Psoas muscle (tissue), 8 donors: Measurements from ENCODE around the gene CLMP. TPM values are rescaled to one million over a fixed set of nuclear protein-coding genes. Genes with fewer than 3 reads are reported as not detected.

Experiments
- ATAC-seq, 4 donors: fragments of 200-7000 bp; cut with Tn5 transposase; one replicate each; pipeline ENCODE4 v1.9.1; 2020; ENCODE audit warnings: moderate library complexity in 3 of 4, mild to moderate bottlenecking in 2 of 4
- DNase-seq, 2 donors: peaks; one replicate each; pipeline ENCODE4 v3.0.0-alpha.2; 2020
- H3K27ac ChIP-seq: fragments of 200-600 bp; one replicate; pipeline ENCODE4 v1.8.0; 2022
- H3K27me3 ChIP-seq, 3 donors: fragments of 200-600 bp in 1 of 3; one replicate each; pipeline versions ENCODE4 v1.6.1 to v1.8.0; 2013 to 2022; ENCODE audit warnings: low read length in 2 of 3, mild to moderate bottlenecking in 2 of 3, moderate library complexity in 1 of 3; ENCODE audit not compliant: insufficient read depth in 3 of 3
- H3K36me3 ChIP-seq, 2 donors: fragments of 200-600 bp in 1 of 2; one replicate each; pipeline versions ENCODE4 v1.6.1 to v1.8.0; 2013 to 2022; ENCODE audit warnings: low read depth in 1 of 2, mild to moderate bottlenecking in 1 of 2, moderate library complexity in 1 of 2; ENCODE audit not compliant: insufficient read depth in 1 of 2
- H3K4me1 ChIP-seq: fragments of 200-600 bp; one replicate; pipeline ENCODE4 v1.8.0; 2022
- H3K4me3 ChIP-seq: fragments of 200-600 bp; one replicate; pipeline ENCODE4 v1.8.0; 2022; ENCODE audit warnings: mild to moderate bottlenecking
- H3K9me3 ChIP-seq: fragments of 200-600 bp; one replicate; pipeline ENCODE4 v1.8.0; 2022
- WGBS, 3 donors: extraction: QIAGEN DNeasy Blood & Tissue Kit; methylation state at CpG; one replicate each; pipeline versions ENCODE4 v1.1.6 to v1.1.7; 2013; 5-methylcytosine and 5-hydroxymethylcytosine counted together
- intact Hi-C, 2 donors: fragments of 100-400 bp; cut with DNase I; formaldehyde crosslinking; loops; one replicate each; pipeline versions ENCODE4 v1.11.0 to v1.14.2; 2022
- polyA plus RNA-seq, 3 donors: library from polyadenylated mRNA; stranded (reverse); fragments of 200-250 nt; gene quantifications; one replicate each; pipeline ENCODE4 v1.2.3, GENCODE V29; 2013
- total RNA-seq, 4 donors: library from RNA; stranded (reverse); fragmentation: NEBNext Ultra II Directional in 2 of 4; extraction: Animal tissue kit (Norgen Biotek cat#: 25700) in 2 of 4; gene quantifications; one replicate each; pipeline versions ENCODE4 v1.2.1 to v1.2.4, GENCODE V29; 2021 to 2023
- TF ChIP-seq, protein P1 (sequence below): fragments of 200-600 bp; IDR thresholded peaks from one replicate; pipeline ENCODE4 v1.8.0; 2022; ENCODE audit warnings: antibody characterized with exemption
- donor health status: healthy with polysubstance abuse.
- donor health status: DM: no; HTN: no; CAD: no; lungs with moderate emphysema.
- donor health status: Bipolar disorder and iron deficiency.
- donor health status: healthy.
- donor health status: DM: yes; HTN: yes; CAD: no.
- donor health status: DM: no; HTN: no; CAD: no.
- donor health status: DM: no; HTN: no; CAD: no.
- donor health status: DM: yes; HTN: yes; CAD: no.

Gene CLMP
- total and polyA plus RNA-seq, 7 donors, result 0.83 to 4.2 (median 2.9) TPM

DNA sequence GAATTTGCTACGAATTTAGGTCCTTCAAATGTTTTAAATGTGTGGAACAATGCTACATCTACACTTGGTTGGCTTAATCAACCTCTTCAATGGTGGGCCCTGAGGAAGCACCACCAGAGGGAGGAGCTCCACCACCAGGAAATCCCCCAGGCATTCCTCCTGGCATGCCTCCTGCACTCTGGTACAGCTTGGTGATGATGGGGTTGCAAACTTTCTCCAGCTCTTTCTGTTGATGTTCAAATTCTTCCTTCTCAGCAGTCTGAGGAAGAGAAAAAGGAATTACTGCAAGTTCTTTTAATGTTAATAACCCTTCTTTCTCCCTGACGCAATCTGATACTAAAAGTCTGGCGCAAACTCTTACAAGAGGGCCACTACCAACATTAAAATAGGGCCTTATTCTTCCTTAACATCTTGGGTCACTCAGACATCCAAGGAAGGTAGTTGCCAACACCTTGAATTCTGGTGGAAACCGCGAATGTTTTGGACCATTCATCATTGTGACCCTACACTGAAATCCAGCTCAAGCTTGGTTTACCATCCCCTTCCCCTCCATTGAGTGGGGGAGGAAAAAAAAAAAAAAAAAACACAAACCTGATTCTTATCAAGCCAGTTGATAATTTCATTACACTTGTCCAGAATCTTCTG, 137.3 kb downstream of the CLMP start:
- Histone ChIP-seq H3K4me1 (peaks cover 49% of the 10 kb centered on the region), H3K27ac (no peak overlapping the region), H3K27me3 (no peaks in the 10 kb centered on the region), H3K4me3 (peak overlapping the region; percentile 91), H3K9me3 (no peaks in the 10 kb centered on the region), H3K36me3 (peaks cover 31 to 82% of the 10 kb centered on the region in 2 donors)
- TF ChIP-seq, protein P1, sequence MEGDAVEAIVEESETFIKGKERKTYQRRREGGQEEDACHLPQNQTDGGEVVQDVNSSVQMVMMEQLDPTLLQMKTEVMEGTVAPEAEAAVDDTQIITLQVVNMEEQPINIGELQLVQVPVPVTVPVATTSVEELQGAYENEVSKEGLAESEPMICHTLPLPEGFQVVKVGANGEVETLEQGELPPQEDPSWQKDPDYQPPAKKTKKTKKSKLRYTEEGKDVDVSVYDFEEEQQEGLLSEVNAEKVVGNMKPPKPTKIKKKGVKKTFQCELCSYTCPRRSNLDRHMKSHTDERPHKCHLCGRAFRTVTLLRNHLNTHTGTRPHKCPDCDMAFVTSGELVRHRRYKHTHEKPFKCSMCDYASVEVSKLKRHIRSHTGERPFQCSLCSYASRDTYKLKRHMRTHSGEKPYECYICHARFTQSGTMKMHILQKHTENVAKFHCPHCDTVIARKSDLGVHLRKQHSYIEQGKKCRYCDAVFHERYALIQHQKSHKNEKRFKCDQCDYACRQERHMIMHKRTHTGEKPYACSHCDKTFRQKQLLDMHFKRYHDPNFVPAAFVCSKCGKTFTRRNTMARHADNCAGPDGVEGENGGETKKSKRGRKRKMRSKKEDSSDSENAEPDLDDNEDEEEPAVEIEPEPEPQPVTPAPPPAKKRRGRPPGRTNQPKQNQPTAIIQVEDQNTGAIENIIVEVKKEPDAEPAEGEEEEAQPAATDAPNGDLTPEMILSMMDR, result no peak
- 73 to 86% (median 82%) methylated on average over 5 of the region's 5 CpGs for WGBS, 3 donors
- no peak for DNase-seq
- no peak for ATAC-seq
- intact Hi-C loops, result loop anchor here in 1 of 2 donors (10.0 kb wide), 1 partner anchor 403 kb away; the partner anchor contains the start of gene UBASH3B

- TF ChIP-seq, protein P1, result no peak
- H3K27me3 ChIP-seq, result no peaks in the 10 kb centered on the region
- H3K4me1 ChIP-seq, result peaks cover 49% of the 10 kb centered on the region
- DNase-seq (no peak), ATAC-seq (no peak)
- H3K27ac ChIP-seq, result peak overlapping the region; percentile 10
- intact Hi-C loops, result loop anchor here in 1 of 2 donors (10.0 kb wide), 1 partner anchor 402 kb away; the partner anchor contains the start of gene UBASH3B
- 30 to 62% (median 40%) methylated on average over 3 of the region's 3 CpGs for WGBS, 3 donors
- H3K4me3 ChIP-seq, result no peak overlapping the region
- H3K36me3 ChIP-seq, result peaks cover 31 to 86% of the 10 kb centered on the region in 2 donors
- no peaks in the 10 kb centered on the region for H3K9me3 ChIP-seq
These were observed 138.1 kb downstream of the CLMP start for GRCh38 chr11:123056835-123057491.

DNA sequence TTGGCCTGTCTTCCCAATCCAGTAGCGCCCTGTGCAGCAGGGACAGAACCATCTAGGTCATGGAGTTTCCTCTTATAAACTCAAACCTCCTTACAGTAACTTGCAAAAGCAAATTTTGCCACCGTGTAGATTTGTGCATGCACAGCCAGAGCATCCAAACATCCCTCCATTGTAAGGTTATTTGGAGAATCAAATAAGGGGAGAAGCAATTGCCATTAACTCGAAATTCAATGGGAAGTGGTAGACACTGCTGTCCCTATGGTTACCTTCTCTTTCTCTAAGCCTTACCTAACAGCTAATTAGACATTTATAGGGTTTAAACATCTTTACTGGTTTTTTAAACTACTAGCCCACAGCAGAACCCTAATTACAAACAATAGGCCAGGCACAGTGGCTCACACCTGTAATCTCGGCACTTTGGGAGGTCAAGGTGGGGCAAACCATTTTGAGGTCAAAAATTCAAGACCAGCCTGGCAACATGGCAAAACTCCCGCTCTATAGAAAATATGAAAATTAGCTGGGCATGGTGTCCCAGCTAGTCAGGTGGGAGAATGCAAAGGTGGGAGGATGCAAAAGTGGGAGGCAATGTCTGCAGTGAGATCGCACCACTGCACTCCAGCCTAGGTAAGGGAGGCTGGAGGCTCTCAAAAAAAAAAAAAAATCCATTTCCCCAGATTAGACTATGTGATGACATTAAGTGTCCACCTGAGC, 139.7 kb downstream of the CLMP start:
- TF ChIP-seq, protein P1, result no peak
- Histone ChIP-seq H3K36me3 (peaks cover 28 to 78% of the 10 kb centered on the region in 2 donors), H3K27me3 (no peaks in the 10 kb centered on the region), H3K4me3 (no peak overlapping the region), H3K9me3 (no peaks in the 10 kb centered on the region), H3K4me1 (peaks cover 47% of the 10 kb centered on the region), H3K27ac (no peak overlapping the region)
- intact Hi-C loops, result loop anchor here in 1 of 2 donors (10.0 kb wide), 1 partner anchor 401 kb away; the partner anchor contains the start of gene UBASH3B
- 62 to 70% (median 62%) methylated on average over 6 of the region's 6 CpGs for WGBS, 3 donors
- no peak for ATAC-seq
- no peak for DNase-seq

- intact Hi-C loops, result loop anchor here in 1 of 2 donors (5.0 to 10.0 kb wide), 2 partner anchors 197 to 400 kb away; partner anchors contain the start of gene UBASH3B
- 17 to 28% (median 19%) methylated on average over 11 of the region's 11 CpGs for WGBS, 3 donors
- peaks cover 39% of the 10 kb centered on the region for H3K4me1 ChIP-seq
- ATAC-seq, result peak; percentile 72 to 87 (median 80)
- no peak overlapping the region for H3K4me3 ChIP-seq
- H3K27me3 ChIP-seq, result no peaks in the 10 kb centered on the region
- DNase-seq, result no peak
- no peaks in the 10 kb centered on the region for H3K9me3 ChIP-seq
- TF ChIP-seq, protein P1, result peak; percentile 71
- no peak overlapping the region for H3K27ac ChIP-seq
- H3K36me3 ChIP-seq, result peaks cover 28 to 69% of the 10 kb centered on the region in 2 donors
These were observed 140.6 kb downstream of the CLMP start for GRCh38 chr11:123054301-123055065.
